PFSK-1 (cell line): ENCODE results near the gene RASSF7.

ENCODE experiments used
- FOXP2 ChIP-seq: optimal IDR thresholded peaks from 2 replicates; pipeline ENCODE3; 2011; ENCODE audit warnings: borderline replicate concordance, control low read depth, inconsistent platforms; ENCODE audit not compliant: insufficient read depth; ENCODE audit errors: extremely low read length, extremely low read depth
- POLR2AphosphoS5 ChIP-seq: IDR thresholded peaks from 2 replicates; pipeline ENCODE4 v1.6.1; 2012; ENCODE audit warnings: low read depth, mild to moderate bottlenecking, control low read depth, low read length, moderate library complexity
- SIN3A ChIP-seq: IDR thresholded peaks from 2 replicates; pipeline ENCODE4 v1.6.1; 2012; ENCODE audit warnings: mild to moderate bottlenecking, low read length, moderate library complexity, borderline replicate concordance; ENCODE audit not compliant: insufficient read depth
- TAF1 ChIP-seq: IDR thresholded peaks from 2 replicates; pipeline ENCODE4 v1.6.1; 2012; ENCODE audit warnings: low read length, control low read depth, borderline replicate concordance; ENCODE audit not compliant: insufficient read depth
- TF ChIP-seq, protein P1 (sequence below), 2 experiments: IDR thresholded peaks; 2 replicates each; pipeline versions ENCODE4 v1.6.1 to v1.8.0; 2011 to 2012; ENCODE audit warnings: low read depth in 2 of 2, low read length in 2 of 2, control low read depth in 1 of 2, inconsistent platforms in 1 of 2, mild to moderate bottlenecking in 1 of 2, moderate library complexity in 1 of 2; ENCODE audit not compliant: insufficient read depth in 1 of 2

DNA sequence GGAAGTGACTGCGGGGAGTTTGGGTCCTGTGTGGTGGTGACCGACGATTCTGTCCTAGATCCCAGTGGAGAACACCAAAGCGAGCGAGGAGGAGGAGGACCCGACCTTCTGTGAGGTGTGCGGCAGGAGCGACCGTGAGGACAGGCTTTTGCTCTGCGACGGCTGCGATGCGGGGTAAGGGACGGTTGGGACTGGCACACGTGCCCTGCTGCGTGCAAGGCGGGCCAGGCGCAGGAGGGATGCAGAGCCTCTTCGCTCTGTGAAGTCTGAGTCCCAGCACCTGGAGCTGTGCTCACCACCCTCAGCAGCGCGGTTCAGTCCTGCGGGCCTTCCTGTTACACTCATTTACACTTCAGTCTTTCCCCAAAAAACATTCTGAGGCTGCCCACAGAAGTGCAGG lies 31.7 kb downstream of the RASSF7 start:
- TF ChIP-seq, protein P1, sequence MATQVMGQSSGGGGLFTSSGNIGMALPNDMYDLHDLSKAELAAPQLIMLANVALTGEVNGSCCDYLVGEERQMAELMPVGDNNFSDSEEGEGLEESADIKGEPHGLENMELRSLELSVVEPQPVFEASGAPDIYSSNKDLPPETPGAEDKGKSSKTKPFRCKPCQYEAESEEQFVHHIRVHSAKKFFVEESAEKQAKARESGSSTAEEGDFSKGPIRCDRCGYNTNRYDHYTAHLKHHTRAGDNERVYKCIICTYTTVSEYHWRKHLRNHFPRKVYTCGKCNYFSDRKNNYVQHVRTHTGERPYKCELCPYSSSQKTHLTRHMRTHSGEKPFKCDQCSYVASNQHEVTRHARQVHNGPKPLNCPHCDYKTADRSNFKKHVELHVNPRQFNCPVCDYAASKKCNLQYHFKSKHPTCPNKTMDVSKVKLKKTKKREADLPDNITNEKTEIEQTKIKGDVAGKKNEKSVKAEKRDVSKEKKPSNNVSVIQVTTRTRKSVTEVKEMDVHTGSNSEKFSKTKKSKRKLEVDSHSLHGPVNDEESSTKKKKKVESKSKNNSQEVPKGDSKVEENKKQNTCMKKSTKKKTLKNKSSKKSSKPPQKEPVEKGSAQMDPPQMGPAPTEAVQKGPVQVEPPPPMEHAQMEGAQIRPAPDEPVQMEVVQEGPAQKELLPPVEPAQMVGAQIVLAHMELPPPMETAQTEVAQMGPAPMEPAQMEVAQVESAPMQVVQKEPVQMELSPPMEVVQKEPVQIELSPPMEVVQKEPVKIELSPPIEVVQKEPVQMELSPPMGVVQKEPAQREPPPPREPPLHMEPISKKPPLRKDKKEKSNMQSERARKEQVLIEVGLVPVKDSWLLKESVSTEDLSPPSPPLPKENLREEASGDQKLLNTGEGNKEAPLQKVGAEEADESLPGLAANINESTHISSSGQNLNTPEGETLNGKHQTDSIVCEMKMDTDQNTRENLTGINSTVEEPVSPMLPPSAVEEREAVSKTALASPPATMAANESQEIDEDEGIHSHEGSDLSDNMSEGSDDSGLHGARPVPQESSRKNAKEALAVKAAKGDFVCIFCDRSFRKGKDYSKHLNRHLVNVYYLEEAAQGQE (IDR thresholded peaks at IDR 0.05; ENCODE audit: insufficient read depth in 1 of 2, low read depth in 2 of 2, low read length in 2 of 2): no peak
- TF ChIP-seq SIN3A (no peak), TAF1 (no peak), POLR2AphosphoS5 (no peak), FOXP2 (no peak)
